ENCODE measurements around the gene CDK7. TPM values are rescaled to one million over a fixed set of nuclear protein-coding genes. Genes with fewer than 3 reads are reported as not detected.
"Not testable (repeated sequence)": the region's sequence is repeated elsewhere in the genome, so short reads cannot be mapped to it uniquely, and the experiment has no call there.

The CDK7 gene
- total RNA-seq, 4 donors from 2014 or later = 12.1 to 19.3 (median 15.5) TPM

- DNase-seq (ENCODE audit: low spot score) = no peak
- no peak for TF ChIP-seq CTCF (IDR thresholded peaks at IDR 0.05)
- ATAC-seq (ENCODE audit: low FRiP score) = no peak
Observed at GRCh38 chr5:69237877-69238276, 3.2 kb downstream of the CDK7 start.

- TF ChIP-seq CTCF (IDR thresholded peaks at IDR 0.05) = no peak
Observed at GRCh38 chr5:69238760-69239251, 4.1 kb downstream of the CDK7 start.

GRCh38 chr5:69242215-69242927, 7.7 kb downstream of the CDK7 start:
- TF ChIP-seq CTCF (IDR thresholded peaks at IDR 0.05) = no peak
- ATAC-seq (ENCODE audit: low FRiP score) (no peak), DNase-seq (ENCODE audit: low spot score) (no peak)

More at GRCh38 chr5:69238760-69239251, 4.1 kb downstream of the CDK7 start:
- ATAC-seq (ENCODE audit: low FRiP score) (peak; percentile 64), DNase-seq (ENCODE audit: low spot score) (no peak)

- DNase-seq (ENCODE audit: low spot score) = no peak
- no peak for ATAC-seq (ENCODE audit: low FRiP score)
- TF ChIP-seq CTCF (IDR thresholded peaks at IDR 0.05) = no peak
Observed at GRCh38 chr5:69245031-69245430, 10.3 kb downstream of the CDK7 start.

GRCh38 chr5:69248019-69248418, 13.3 kb downstream of the CDK7 start:
- DNase-seq (ENCODE audit: low spot score) (no peak), ATAC-seq (ENCODE audit: low FRiP score) (no peak)

GRCh38 chr5:69250593-69250992, 15.9 kb downstream of the CDK7 start:
- ATAC-seq (ENCODE audit: low FRiP score) = no peak
- no peak for DNase-seq (ENCODE audit: low spot score)
- TF ChIP-seq CTCF (IDR thresholded peaks at IDR 0.05) = no peak

More at GRCh38 chr5:69248019-69248418, 13.3 kb downstream of the CDK7 start:
- no peak for TF ChIP-seq CTCF (IDR thresholded peaks at IDR 0.05)

GRCh38 chr5:69252437-69252836, 17.8 kb downstream of the CDK7 start:
- no peak for ATAC-seq (ENCODE audit: low FRiP score)
- DNase-seq (ENCODE audit: low spot score) = no peak

GRCh38 chr5:69255940-69256339, 21.3 kb downstream of the CDK7 start:
- ATAC-seq (ENCODE audit: low FRiP score); DNase-seq (ENCODE audit: low spot score): not testable (repeated sequence)

More at GRCh38 chr5:69252437-69252836, 17.8 kb downstream of the CDK7 start:
- no peak for TF ChIP-seq CTCF (IDR thresholded peaks at IDR 0.05)
